Measurements from ENCODE around the gene IDH3B.

Gene IDH3B

DNA sequence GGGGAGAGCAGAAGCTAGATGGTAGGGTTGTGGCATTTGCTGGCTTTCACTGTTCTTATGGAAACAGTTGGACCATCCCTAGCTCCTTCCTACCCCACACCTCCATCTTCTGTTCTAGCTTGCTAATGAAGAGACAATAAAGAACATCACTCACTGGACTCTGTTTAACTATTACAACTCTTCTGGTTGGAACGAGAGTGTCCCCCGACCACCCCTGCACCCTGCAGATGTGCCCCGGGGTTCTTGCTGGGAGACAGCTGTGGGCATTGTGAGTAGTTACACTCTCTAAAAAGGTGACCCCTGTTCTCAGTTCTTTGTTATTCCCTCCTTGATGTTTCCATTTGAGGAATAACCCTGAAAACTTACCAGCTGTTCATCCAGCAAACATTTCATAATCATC lies 51.9 kb downstream of the IDH3B start:
- FAIRE-seq, result no peak

- FAIRE-seq, result no peak
Measured at GRCh38 chr20:2610941-2611720, 52.9 kb downstream of the IDH3B start.

DNA sequence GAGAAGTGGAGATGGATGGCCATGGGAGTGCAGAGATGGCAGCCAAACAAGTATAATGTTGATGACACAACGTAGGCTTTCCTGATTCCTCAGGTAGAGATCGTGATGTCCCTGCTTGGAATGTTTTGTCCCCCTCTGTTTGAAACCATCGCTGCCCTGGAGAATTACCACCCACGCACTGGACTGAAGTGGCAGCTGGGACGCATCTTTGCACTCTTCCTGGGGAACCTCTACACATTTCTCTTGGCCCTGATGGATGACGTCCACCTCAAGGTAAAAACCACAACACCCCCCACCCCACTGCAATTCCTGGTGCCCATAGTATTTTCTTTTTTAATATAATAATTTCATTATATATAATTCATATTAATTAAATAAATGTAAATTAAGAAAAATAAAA lies 53.7 kb downstream of the IDH3B start:
- FAIRE-seq, result no peak
